T-helper 22 cell (primary cell): ENCODE results near the gene GALK1.
"Not testable (repeated sequence)": the region's sequence is repeated elsewhere in the genome, so short reads cannot be mapped to it uniquely, and the experiment has no call there.

ENCODE experiments used
- DNase-seq: peaks from one replicate; pipeline ENCODE4 v3.0.0-alpha.2; 2020; ENCODE audit warnings: low read depth

The GALK1 gene

DNA sequence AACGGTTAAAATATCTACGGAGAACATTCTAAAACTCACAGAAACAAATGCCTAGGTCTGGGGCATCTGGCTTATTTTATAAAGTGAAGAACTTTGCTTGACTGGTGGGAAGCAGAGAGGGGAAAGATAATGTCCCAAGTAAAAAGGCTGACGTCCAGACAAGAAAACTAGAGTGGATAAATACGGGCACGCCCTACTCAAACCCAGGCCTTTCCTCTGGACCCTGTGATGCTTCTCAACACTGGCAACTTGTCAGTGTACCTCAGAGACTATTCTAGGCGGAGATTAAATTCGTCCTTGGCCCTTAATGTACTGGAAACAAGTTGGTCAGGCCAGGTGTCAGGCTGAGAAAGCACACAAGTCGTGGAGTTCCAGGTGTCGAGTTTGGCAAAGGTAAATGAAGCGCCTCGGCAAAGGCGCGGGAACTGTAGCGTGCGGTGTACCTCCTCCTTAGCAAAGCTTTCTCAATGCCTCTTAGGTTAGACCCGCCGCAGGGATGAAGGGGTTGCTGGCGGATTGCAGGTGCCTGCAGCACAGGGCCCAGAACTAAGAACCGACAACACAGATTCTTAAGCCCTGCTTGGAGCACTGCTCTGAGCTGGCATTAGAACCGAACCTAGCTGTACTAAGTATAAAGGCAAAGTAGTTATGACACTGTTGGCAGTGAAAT, 18.9 kb upstream of the GALK1 start:
- no peak for DNase-seq

DNA sequence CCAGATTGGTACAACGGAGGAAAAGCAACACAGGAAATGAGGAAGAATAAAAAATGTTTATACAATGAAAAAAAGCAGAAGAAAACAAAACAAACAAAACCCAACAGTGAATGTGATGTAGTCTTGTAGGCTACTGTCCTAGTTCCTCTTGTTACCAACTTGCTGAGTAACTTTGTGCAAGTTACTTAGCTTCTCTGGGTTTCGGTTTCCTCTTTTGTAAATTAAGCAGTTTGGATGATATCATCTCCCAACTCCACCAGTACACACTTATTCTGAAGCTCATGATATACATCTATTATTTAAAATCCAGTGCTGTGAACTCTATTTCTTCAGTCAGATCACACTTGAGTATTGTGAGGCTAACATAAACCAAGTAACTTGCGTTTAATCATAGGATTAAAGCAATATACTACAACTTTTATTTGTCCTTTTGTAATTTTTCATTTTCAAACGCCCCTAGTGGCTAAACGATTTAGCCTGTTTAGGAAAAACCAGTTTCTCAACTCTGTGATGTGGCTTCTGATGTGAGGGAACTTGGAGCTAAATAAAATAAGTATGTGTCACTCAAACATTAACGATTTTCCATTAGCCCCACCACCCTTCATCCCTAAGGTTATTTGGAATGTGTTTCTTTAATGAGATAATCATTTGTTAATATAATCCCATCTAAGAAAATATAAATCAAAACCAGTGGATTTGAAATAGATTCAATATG, 18.2 kb upstream of the GALK1 start:
- DNase-seq: no peak

DNA sequence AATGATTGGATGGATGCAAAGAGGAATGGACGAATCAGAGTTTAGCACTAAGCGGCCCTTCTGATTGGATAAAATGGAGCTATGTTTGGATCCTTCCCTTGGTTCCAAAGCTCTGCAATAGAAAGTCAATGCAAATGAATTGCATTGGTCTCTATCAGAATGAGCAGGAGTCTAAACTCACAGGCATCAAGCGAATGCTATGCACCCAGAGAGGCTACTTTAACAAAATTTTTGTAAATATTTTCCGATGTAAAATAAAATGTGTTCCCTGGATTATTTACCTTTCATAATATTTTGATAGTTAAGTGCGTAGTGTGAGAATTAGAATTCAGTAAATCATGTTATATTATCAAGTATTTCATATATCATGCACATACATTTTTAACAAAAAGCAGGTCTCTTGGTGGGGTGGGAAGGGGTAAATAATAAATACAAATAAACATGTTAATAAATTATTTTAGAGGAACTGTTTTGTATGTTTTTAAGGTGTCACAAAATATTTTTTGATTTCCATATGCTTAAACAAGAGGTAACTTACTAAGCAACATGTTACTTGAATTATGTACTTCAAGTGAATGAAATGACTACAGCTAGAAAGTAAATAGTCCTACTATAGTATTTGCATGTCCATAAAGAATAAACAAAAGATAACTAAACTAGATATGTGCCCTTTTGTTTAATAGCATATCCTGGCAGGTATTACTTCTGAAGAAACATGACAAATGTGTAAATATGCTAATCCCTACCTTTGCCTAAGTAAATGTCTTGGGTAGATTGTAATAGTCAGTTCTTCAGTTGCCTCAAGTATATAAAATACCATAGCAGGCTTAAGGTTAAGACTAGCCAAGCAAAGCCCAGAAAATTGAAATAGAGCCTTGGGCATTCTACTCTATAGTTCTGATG, 15.2 kb upstream of the GALK1 start:
- no peak for DNase-seq

DNA sequence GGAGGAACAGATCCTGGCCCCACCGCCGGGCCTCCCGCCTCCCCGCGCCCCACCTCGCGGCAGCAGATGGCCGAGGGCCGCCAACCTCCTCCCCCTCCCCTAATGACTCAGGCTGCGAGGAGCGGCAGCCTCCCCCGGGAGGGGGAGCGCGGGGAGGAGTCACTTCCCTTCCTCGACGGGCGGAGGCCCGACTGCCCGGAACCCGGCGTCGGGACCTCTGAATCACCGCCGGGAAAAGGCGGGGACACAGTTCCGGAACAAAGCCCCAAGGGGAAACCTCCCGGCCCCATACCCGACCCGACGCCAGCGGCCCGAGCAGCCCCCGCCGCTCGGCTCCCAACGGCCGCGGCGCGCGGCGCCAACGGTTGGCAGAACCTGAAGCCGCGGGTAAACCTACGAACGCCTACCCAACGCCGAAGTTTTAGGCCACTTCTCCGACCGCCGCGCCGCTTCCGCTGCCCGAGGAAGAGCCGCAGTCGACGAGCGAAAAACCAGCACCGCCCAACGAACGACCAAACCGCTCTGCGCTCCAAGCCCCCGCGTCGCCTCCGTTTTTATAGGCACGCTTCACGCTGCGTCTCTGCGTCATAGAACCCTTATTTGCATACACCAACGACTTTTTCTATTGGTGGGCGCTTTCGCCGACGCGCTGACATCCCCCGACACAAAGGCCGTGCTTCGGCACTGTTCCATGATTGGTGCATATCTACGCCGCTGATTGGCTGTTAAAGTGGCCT, 14.4 kb upstream of the GALK1 start:
- peak; percentile 92 for DNase-seq

DNA sequence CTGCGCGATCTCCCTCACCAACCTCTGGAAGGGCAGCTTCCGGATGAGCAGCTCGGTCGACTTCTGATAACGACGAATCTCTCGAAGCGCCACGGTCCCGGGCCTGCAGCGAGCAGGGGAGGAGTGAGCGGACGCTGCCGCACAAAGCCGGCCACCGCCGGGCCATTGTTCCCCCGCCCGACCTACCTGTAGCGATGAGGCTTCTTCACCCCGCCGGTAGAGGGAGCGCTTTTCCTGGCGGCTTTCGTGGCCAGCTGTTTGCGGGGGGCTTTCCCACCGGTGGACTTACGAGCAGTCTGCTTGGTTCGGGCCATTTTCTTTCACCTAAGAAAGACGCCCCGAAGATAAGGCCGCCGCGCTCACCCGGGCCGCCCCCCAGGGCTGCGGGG, 13.9 kb upstream of the GALK1 start:
- peak; percentile 57 for DNase-seq

DNA sequence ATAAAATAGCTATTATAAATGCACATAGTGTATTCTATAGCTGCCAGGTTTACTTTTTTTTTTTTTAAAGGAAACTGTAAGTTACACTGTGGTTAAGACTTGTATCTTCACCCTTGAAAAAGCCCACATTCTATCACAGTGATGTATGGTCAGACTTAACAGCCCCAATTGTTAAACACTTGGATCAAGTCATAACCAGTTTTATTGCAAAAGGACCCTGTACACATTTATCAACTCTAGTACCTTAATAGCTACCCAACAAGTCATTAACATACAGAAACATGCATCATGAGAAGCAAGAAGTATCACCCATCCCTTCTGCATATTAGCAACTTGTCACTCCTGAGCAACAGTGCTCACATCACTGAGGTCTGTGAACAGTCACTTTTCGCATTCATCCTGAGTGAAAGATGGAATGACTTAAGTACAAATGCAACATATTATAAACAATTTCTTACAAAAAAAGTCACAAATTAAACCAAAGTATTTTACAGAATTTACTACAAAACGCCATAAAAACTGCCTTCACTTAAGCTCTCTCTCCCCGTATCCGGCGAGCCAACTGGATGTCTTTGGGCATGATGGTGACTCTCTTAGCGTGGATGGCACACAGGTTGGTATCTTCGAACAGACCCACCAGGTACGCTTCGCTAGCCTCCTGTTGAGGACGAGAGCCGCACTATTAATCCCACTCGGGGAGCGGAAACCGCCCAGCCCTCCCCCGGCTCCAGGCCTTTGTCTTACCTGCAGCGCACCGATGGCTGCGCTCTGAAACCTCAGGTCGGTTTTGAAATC, 13.3 kb upstream of the GALK1 start:
- DNase-seq: not testable (repeated sequence)

DNA sequence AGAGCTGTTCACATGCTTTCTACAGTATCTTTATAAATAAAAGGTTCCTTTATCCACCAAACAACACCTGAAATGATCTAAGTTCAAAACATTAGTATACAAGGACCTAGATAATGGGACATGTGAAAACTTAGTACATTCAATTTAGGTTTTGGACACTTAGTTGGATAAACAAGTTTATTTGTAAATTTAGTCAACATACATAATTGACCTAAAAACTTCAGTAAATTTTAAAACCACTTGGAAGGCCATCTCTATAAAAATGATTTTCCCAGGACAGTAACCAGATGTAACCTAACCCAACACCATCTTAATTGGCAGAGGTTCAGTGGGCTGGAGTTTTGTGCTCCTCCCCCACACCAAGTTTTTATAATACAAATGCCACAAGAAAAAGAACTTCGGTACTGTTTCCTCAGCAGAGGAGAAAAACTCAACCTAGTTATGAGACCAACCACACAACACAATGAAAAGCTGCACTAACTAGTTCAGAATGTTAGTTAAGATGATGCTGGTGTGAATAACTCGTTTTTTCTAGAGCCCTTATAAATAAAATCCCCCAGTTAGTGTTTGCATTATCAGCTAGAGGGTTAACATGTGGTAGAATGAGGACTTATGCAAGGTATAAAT, 12.4 kb upstream of the GALK1 start:
- DNase-seq: no peak

DNA sequence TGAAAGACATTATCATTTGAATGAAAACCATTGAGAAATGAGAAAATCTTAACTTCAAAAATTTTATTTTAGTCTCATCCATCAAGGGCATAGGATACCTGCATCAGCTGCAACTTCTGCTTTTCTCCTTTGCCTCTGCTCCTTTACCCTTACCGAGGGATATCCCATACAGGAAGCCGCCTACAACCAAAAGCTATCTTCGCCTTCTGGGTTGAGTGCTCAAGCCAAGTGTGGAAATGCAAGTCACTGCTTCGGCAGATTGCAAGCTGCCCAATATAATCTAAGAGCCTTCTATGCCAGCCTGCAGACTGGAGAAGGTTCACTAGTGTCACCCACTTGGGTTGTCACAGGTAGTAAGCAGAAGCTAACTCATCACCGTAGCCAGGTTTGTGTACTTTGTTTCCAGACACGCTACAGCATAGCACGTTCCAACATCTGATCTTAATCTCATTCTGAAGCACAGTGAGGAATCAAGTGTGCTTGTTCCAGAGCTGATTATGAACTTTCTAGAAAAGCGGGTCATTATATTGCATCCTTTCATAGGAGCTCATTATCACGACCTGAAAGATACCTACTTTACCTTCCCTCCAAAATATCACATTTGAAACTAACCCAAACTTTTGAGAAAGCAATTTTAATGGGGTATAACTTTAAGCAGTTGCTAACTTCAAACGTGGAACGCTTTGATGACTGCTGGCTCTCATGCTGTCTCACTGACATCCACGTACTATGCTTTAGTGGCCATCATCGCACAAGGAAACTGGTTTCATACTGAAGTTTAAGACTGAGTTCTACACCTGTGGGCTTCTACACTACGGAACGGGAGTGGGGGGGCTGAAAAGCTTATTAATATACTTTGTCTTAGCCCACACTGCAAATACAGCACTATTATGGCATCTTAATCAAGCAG, 11.6 kb upstream of the GALK1 start:
- no peak for DNase-seq

DNA sequence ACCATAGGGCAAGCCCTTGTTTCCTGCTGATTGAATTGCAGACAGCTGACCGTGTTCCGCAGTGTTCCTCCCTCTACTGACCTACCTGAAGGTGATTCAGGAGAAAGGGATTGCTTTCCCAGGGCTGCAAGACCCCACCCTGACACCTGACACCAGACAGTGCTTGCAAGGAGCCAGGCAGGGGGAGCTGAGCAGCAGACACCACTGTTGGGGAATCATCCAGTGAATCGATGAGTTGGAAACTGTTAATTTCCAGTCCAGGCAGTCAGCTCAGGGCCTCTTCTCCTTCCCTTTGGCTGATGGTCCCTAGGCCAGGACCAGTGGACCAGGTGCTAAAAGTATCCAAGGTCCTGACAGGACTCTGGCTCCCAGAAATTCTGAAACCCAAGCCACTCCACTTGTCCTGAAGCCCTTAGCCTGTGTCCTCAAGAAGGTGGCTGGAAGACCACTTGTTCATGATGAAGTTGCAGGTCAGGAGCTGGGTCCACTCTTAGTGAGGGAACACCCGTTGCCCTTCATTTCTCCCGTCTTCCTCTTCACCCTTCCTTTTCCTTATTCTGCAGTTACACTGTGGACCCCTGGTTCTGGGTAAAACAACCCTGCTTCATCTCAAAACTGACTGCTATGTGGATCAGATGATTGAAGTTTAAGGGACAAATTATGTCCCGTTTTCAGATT, 10.1 kb upstream of the GALK1 start:
- DNase-seq: no peak

DNA sequence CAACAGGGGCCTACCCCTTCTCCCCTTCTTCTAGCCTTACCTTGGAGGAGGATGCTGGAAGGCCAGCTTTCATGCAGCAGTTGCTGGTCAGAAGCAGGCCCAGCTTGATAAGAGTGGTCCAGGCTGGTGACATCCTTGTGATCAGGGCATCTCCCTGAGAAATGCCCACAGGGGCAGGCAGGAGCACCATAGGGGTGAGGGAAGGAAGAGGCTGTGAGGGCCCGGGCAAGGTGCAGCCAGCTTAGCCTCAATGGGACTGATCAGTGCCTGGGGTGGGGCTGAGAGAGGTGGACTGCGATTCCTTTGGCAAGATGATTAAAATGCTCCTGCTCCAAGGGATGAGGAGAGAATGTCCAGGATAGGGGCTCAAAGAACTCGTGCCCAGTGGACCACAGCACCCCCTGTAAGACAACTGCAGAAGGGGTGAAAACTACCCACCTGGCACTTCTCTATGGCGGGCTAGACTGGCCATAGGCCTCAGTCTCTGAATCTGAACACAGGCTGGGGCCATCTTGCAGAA, 9.5 kb upstream of the GALK1 start:
- no peak for DNase-seq

DNA sequence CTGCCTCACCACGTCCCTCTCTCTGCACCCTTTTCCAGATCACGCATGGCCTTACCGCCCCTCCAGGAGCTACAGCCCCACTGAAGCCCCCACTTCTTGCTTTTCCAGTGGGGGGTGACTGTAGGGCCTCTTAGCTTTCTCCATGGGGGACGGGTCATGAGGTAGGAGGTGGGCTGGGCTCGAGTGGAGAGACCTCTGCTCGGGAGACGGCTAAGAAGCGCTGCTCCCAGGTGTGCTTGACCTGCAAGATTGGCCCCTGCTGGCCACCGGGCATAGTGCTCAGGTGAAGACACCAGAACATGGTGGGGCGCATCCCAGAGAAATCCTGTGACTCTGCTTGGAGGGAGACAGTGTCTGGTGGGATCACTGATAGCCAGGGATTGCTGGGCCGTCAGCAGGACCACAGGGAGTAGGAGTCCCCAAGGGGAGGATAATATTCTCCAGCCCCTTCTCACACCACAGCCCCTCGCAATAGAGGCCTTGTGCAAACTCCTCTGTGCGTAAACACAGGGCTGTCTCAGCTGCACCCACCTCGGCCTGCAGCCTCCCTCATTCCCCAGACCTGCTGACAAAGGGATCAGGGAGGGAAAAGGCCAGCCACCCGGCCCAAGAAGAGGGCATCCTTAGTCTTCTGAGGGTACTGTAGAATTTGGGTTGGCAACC, 8.9 kb upstream of the GALK1 start:
- no peak for DNase-seq

DNA sequence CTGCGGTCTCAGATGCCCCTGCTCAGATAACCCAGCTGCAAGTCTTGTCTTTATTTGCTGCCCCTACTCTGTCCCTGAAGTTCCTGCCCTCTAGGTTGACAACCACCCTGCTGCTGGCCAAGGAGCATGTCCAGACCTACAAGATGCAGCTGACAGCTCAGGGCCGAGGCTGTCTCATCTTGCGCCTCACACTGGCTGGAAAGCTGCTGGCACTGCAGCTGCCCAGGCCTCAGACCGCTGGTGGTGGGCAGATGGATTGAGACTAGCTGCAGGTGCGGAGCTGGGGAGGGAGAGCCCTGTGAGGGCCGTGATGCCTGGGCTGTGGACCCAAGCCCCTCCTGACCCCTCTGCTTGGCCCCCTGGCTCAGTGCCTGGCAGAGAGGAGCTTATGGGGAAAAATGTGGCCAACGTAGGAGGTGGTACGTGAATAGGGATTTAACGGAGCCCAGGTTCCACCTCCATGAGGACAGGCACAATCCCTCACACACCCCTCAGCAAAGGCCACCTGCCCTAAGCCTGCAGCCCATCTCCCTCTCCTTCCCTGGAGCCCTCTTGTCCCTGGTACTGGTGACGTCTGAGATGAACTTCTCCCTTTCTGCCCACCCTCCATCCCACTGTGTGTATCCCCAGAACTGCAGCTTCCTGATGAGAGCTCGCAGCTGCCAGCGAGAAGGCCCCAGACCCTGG, 8.3 kb upstream of the GALK1 start:
- DNase-seq: no peak

DNA sequence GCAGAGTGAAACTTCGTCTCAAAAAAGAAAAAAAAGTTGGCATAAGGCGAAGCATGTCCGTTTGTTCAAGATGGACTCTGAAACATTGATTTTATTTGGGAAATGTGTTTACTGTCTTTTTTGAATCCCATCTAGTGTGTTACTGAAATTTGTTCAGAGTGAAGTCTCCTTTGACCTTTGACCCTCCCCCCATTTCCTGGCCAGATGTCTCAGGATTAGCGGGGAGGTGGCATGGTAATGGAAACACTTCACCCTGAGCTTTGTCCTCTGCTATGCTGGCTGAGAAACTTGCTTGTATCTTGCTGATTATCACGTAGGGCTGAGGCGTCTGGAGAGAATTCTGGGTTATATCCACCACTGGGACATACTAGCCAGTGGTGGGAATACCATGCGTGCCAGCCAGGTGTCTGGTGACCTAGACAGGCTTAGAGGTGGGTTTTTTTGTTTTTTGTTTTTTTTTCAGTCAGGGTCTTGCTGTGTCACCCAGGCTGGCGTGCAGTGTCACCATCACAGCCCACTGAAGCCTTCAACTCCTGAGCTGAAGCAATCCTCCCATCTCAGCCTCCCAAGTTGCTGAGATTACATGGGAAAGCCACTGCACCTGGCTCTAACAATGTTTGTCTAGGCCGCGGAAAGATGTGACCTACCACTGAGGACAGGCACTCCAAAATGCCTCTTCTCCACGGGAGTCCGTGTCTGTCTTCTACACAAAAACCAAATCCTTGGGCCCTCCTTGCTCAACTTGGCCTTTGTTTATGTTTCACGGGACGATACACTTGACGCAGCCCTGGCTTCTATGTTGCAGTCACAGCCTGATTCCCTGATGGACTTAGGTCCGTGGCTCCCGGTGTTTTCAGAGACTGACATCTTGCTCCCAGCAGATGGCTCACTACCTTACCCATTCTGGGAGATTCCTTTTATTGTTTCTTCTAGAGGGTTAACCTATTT, 6.6 kb upstream of the GALK1 start:
- DNase-seq: no peak

DNA sequence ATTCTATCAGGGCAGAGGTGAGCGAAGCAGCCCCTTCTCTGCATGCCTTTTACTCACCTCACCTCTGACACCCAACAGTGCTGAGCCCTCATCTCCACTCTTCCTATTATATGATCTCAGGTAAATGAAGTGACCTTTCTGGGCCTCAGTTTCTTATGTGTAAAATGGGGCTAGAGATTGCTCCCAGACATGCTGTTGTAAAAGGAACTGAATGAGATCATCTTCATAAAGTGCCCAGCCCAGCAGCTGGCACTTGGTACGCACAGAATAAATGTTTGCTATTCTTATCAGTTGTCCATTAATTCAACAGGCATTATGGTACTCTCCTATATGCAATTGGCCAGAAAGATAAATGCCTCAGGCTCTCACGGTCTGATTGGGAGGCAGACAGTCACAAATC, 4.5 kb upstream of the GALK1 start:
- DNase-seq: no peak

DNA sequence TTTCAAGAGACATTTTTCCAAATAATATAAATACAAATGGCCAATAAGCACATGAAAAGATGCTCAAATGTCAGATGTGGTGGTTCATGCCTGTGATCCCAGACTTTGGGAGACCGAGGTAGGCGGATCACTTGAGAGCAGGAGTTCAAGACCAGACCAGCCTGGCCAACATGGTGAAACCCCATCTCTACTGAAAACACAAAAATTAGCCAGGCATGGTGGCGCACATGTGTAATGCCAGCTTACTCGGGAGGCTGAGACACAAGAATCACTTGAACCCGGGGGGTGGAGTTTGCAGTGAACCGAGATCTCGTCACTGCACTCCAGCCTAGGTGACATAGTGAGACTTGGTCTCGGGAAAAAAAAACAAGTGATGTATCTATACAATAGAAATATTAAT, 2.9 kb upstream of the GALK1 start:
- DNase-seq: no peak

DNA sequence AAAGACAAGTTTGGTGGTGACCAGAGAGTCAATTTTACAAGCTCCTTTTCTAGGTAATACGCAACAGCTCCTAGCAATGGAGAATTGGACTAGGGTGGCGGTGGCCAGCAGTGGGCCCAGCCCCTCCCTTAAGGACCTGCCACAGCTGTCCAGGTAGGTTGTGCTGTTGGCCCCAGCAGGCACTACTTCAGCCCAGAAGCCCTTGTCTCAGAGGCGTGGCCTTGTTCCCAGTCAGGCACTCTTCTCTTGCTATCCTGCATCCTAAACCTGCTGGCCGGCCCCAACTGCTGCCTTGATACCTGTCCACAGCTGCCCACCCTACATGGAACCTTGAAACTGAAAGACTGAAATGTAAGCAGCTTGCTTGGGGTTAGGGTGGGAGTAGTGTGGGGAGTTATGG, 989 bp upstream of the GALK1 start:
- no peak for DNase-seq

DNA sequence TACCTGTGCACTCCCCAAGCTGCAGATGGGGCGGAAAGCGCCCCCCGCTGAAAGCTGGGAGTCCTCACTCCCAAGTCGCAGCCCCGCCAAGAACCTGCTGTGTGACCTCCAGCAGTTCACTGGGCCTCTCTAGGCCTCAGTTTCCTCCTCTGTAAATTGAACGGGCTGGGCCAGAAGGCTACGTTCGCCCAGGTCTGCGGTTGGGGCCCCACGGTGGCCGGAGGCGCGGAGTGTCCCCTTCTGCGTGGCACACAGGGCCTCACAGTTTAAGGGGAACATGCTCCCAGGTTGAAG, 628 bp downstream of the GALK1 start:
- no peak for DNase-seq
